ENCODE data around the gene AIP.
A peak's percentile ranks its signal among the peaks of the same experiment; 100 is the strongest.

AIP gene

DNA sequence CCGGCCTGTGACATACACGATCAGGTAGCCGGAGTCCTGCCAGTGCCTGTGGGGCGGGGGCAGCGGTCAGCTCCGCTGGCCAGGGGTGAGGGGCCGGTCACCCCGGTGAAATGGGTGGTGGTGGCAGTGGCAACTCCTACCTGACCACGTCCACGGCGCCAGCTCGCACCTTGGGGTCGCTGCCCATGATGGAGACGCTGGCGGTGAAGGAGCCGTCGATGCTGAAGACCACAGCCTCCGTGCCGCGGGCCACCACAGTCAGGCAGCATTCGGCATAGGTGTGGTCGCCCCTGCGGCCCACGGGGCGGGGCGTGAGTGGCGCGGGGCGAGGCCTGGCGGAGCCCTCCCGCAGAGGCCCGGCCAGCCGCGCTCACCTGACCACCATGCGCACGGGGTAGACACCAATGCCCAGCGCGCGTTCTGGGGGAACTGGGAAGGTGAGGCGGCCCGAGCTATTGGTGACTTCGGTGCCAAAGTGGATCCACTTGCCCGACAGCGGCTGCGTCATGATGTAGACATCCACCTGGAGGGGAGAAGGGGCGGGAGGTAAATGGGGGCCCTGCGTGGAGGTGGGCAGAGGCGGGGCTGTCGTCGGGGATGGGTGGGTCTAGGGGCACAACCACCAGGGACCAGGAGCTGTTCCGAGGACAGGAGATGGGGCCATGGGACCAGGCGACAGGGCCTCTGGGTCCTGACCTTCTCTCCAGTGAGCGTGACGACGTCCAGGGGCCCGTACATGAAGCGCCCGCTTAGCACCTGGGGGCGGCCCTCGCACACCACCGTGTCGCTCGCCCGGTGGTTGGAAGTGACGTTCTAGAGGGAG, 10.9 kb downstream of the AIP start:
- no peak for DNase-seq (ENCODE audit: low read depth)

DNA sequence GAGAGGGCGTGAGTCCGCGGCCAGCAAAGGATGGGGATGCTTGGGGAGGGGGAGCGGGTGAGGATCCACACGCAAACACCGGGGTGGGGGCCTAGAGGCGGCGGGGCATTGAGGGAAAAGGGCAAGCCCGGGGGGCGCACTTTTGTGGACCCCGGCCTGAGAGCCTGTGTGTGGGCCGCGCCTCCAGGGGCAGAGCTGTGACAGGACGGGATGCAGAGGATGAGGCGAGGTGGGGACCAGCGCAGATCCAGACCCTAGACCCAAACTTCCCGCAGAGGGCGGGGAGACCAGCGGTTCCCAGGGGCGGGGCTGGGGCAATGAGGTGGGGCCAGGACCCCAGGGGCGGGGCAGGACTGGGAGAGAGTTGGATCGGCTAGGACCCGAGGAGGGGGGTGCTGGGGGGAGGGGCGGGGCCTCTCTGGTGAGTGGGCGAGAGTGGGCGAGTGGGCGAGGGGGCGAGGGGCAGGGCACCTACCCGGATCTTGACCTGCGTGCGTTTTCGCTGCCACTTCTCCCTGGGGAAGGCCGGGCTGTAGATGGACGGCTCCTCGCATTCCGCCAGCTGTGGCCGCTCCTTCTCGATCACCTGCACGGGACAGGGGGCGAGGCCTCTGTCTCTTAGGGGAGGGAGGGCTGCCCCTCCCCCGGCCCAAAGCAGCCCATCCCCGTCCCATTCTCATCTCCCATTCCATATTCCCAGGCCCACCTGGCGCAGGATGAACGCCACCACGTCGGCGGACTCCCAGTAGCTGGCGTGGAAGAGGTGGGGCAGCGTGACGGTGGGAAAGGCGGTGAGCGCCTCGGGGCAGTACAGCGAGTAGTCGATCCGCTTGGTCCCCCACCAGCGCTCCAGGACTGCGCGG, 11.8 kb downstream of the AIP start:
- DNase-seq (ENCODE audit: low read depth): no peak

GRCh38 chr11:67495234-67496005, 12.6 kb downstream of the AIP start:
- DNase-seq (ENCODE audit: low read depth): no peak

DNA sequence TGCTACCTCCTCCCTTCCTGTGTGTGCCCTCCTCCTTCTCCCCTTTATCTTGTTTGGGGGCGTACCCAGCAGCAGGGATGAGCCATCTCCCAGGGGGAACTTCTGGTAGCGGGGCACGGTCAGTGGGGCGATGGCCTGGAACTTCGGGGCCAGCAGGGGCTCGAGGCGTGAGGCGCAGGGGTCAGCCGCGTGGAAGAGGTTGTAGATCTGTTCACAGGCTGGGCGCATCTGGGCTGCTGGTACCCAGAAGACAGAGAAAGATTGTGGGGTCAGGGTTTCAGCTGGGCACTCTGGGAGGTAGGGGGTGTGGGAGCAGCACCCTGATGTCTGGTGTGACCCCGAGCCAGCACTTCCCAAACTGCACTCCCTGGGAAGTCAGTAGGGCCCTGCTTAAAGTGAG, 13.3 kb downstream of the AIP start:
- no peak for DNase-seq (ENCODE audit: low read depth)

DNA sequence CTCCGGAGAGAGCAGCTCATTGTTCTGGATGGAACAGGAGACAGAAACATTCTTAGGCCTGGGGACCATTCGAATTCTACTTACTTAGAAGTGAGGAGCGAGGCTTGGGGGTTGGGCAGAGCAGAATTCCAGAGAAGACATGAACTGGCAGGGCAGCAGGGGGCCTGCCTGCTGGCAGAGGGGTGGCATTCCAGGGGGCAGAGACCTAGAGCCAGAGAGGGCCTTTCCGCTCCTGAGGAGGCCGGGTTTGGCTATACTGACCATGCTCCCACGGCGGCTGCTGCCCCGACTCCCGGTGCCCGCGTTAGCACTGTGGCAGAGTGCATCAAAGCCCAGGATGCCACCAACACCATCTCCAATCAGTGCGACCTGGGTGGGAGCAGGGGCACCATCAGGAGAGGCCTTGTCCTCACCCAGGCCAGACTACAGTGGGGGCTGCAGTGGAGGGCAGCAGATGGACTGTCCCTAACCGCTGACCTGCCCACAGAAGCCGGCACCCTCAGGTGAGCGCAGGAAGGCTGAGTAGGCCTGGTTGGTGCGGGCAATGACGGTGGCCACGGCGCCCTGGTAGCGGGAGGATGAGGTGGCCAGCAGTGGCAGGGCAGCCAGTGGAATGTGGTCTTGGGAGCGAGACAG, 14.9 kb downstream of the AIP start:
- no peak for DNase-seq (ENCODE audit: low read depth)

- no peak for DNase-seq (ENCODE audit: low read depth)
Observed at GRCh38 chr11:67498544-67498972, 15.7 kb downstream of the AIP start.

- DNase-seq (ENCODE audit: low read depth): no peak
Observed at GRCh38 chr11:67499808-67500483, 17.1 kb downstream of the AIP start.

GRCh38 chr11:67500484-67500821, 17.6 kb downstream of the AIP start:
- no peak for DNase-seq (ENCODE audit: low read depth)

DNA sequence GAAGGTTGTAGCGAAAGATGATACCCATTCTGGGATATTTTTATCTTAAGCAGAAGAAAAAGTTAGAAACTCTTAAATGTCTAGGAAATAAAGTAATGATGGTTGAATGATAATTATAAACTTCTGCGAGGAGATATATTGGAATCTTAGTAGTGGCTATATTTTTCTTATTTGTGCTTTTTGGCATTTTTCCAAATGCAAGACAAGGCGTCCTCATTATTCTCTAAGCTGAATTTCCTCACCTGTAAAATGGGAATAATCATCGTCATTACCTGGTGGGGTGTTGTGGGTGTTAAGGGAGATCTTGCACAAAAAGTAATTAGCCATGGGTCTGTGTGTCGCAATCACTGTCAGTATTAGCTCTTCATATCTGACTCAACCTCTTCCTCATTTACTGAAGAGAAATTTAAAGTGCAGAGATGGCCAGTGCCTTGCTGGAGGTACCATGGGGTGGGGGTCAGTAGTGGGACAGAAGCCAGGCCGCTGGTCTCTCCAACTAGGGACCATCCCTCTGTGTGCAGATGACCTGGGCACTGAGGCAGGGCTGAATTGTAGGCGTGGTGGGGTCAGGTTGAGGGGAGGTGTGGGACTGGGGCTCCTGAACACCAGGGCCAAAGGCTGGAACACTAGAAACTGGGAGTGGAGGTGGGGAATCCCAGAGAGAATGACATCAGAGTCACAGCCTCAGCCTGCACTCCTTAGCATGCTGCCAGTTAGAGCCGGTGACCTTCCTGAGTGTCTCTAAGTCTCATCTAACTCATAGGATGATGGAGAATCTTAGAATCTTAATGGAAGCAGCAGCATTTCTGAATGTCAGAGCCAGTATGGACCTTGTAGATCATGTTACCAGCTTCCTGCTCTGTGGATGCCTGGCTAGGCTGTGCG, 18.2 kb downstream of the AIP start:
- DNase-seq (ENCODE audit: low read depth): no peak

DNA sequence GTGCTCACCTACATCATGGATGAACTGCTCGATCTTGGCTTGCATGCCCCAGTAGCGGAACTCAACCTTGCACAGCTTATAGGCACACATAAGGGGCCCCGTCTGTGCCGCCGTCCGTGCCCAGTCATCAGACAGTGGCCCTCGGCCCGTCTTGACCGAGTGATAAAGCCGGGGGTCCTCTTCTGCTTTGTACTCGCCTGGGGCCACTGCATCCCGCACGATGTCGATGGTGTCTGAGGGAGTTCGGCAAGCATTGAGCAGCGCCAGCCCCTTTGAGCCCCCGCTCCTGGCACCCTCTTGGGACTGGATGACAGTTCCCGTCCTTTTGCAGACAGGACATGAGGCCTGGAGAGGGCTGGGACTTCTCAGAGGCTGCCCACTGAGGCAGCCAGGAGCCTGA, 19.0 kb downstream of the AIP start:
- no peak for DNase-seq (ENCODE audit: low read depth)

DNA sequence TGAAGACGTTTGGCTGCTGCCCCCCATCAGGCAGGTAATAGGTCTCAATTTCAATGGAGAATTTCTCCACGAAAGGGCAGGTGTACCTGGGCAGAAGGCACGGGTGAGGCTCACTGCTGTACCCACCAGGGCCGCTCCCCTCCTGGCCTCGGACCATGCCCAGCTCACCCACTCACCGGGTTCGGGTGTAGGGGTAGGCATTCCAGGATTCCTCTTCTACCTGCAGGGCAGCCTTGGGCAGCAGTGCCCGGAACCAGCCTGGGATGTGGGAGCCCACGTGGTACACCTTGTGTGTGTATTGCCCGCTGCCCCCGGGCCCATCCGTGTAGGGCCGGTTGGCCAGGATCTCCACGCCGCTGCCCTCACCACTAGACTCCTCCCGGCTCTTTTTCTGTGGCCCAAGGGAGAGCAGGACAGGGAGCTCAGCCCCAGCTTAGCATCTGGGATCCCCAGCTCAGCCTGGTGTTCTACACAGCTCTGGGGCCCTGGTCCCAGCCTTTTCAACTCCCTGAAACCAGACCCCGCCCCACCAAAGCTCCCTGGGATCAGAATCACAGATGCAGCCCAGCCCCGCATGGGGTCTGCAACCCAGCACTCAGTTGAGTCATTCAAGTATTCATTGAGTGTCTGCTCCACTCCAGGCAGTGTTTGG, 19.6 kb downstream of the AIP start:
- no peak for DNase-seq (ENCODE audit: low read depth)

DNA sequence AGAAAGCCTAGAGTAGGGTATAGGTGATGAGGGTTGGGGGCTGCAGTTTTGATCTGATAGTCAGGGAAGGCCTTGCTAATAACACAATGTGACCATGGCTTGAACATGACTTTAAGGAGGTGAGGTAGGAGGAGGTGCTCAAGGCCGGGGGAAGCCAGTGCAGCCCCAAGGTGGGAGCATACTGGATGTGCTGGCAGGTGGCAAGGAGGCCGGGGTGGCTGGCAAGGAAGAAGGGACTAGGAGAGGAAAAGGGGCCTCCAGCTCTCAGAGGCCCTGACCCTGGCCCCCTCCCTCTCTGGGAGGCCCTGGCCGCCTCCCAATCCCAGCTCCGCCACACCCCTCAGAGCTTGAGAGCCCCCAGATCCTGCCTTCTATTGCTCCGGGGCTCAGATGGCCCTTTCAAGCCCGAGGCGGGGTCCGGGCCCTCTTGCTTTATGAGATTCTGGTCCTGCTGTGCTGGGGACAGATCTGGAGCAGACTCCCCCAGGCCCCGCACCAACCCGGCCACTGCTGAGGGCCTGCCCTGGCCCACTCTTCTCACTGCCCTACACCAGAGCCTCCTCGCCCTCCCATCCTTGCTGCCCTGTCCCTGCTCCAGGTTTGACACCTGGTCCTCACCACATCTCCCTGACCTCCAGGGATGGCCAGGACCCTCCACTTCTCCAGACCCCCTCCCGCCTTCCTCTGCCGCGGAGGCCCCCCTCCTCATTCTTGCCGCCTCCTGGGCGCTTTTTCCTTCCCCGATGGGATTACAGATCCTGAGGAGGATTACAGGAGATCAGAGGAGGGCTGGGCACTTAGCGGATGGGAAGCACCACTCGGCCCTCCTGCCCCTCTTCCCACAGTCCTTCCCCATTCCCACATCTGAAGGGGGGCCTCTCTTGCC, 20.5 kb downstream of the AIP start:
- no peak for DNase-seq (ENCODE audit: low read depth)

DNA sequence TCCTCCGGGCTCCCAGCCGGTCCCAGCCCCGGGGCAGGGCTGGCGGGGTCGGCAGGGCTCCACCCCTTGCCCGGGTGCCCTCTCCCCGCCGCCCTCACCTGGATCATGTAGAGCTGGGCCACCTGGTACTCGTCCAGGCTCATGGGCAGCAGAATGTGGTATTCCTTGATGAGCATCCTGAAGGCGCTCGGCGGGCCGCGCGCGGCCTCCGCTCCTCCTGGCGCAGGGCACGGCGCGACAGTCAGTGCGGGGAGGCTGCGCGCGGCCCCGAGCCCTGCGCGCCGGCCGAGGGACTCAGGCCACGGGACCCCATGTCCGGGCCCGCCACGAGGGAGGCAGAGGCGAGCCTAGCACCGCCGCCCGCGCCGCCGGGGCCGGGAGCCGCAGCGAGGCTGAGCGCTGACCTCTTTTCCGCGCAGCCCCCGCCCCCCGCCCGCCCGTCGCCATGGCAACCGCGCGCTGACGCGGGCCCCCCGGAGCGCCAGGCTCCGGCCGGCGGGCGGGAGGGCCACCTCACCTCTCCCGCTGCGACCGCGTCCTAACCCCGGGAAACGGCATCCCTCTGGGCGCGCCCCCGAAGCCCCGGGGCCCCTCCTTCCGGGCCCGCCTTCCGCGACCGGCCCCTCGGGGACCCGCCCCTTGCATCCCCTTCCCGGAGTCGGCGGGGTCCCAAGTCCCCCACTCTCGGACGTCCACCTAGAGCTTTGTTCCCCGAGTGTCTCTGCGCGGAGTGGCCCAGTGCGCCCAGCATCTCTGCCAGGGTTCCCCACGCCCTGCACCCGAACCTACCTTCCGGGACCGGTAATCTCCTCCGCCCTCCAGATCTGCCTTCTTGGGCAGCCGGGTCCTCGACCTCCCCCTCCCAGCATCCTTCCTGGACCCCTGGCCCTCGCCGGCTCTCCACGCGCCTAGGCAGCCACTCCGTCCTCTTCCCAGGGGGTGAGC, 21.5 kb downstream of the AIP start:
- no peak for DNase-seq (ENCODE audit: low read depth)

GRCh38 chr11:67504950-67505581, 22.2 kb downstream of the AIP start, which contains the start of gene PITPNM1:
Gene PITPNM1, minus strand, starts transcription at chr11:67505363. Its CDS starts 1,183 bp downstream, at chr11:67504180.
- DNase-seq (ENCODE audit: low read depth): peak; percentile 27

- peak; percentile 95 for DNase-seq (ENCODE audit: low read depth)
Observed at GRCh38 chr11:67505605-67506396, 23.0 kb downstream of the AIP start.

DNA sequence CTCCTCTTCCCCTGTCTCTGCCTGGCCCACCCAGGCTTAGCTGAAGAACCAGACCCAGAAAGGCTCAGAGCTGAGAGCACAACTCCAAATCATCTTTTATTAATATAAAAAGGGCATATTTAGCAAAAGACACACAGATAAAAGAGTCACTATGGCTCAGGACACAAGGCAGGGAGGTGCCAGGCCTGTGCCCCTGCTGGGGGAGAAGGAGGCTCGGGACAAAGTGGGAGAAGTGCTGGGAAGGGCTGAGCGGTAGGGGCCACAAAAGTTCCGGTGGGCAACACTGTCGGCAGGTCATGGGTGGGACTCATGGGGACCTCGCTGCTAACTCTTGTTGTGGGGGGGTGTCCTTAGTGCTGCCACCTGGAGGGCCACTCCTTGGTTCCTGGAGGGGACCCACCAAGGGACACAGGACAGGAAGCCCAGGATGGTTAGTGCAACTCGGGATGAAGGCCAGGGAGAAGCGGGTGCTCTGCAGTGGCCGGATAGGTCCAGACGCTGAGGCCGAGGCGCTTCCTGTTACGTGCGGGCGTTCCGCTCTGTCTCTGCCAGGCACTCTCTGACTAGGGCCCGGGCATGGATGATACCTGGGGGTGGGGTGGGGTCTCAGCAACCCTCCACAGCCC, 23.7 kb downstream of the AIP start:
- no peak for DNase-seq (ENCODE audit: low read depth)

Measured in amniotic epithelial cell (primary cell).